Measurements from ENCODE around the gene GALNT15. TPM values are rescaled to one million over a fixed set of nuclear protein-coding genes. Genes with fewer than 3 reads are reported as not detected.

Gene GALNT15
- total and polyA plus RNA-seq, 2 donors (not counting 1 experiment from before 2014, with no cell fraction given), result not detected

GRCh38 chr3:16249886-16250285, 75.4 kb downstream of the GALNT15 start:
- no CpG with 5 or more reads among the region's 3 CpGs for WGBS (ENCODE audit: insufficient coverage)

More at GRCh38 chr3:16249886-16250285, 75.4 kb downstream of the GALNT15 start:
- peaks cover 9% of the 10 kb centered on the region for H3K27me3 Mint-ChIP-seq
- intact Hi-C loops (cut with micrococcal nuclease), result no loop called here
- Histone ChIP-seq H3K4me1 (ENCODE audit: control insufficient read depth in 2 of 2, insufficient read depth in 2 of 2, low read length in 2 of 2) (peaks cover 6 to 11% of the 10 kb centered on the region in 2 donors), H4K20me1 (ENCODE audit: control insufficient read depth, insufficient read depth, low read length, poor library complexity, severe bottlenecking) (no peaks in the 10 kb centered on the region), H3K4me2 (replicated peaks; ENCODE audit: low read depth, low read length, poor library complexity, severe bottlenecking) (no peak overlapping the region), H3K79me2 (ENCODE audit: control insufficient read depth, insufficient read depth, low read length) (no peaks in the 10 kb centered on the region), H3K9ac (ENCODE audit: low read length) (no peak overlapping the region), H3K4me3 (ENCODE audit: control extremely low read depth in 1 of 5, extremely low read depth in 1 of 5, insufficient read depth in 1 of 5, low read depth in 2 of 5, low read length in 4 of 5) (no peak overlapping the region), H2AFZ (ENCODE audit: insufficient read depth, low read depth, low read length, poor library complexity, severe bottlenecking) (no peak overlapping the region), H3K9me3 (ENCODE audit: control extremely low read depth in 1 of 3, control insufficient read depth in 2 of 3, insufficient read depth in 1 of 3, low read length in 2 of 3) (no peaks in the 10 kb centered on the region), H3K27me3 (replicated peaks in 1 of 4; ENCODE audit: control extremely low read depth in 1 of 4, control insufficient read depth in 3 of 4, insufficient read depth in 4 of 4, low read length in 3 of 4) (peaks cover 0 to 10% (median 0%) of the 10 kb centered on the region in 4 experiments), H3K27ac (ENCODE audit: low read length in 2 of 2) (no peak overlapping the region), H3K36me3 (replicated peaks in 1 of 2; ENCODE audit: control extremely low read depth in 1 of 2, control insufficient read depth in 1 of 2, extremely low read depth in 1 of 2, insufficient read depth in 2 of 2, low read length in 1 of 2) (no peaks in the 10 kb centered on the region)
- H3K4me3 Mint-ChIP-seq, result no peak overlapping the region
- no peak for DNase-seq
- ATAC-seq (ENCODE audit: low read depth), result no peak
- ChIA-PET CTCF (no interaction called here), POLR2A (no interaction called here)
- H3K27ac Mint-ChIP-seq, result no peak overlapping the region
- no peaks in the 10 kb centered on the region for H3K9me3 Mint-ChIP-seq (ENCODE audit: insufficient read depth)
- TF ChIP-seq CTCF (IDR thresholded peaks at IDR 0.05), result no peak
- TF ChIP-seq EZH2 (IDR thresholded peaks at IDR 0.05; ENCODE audit: borderline replicate concordance, insufficient read depth, low read depth, low read length, poor library complexity, severe bottlenecking), result no peak
- peaks cover 20% of the 10 kb centered on the region for H3K4me1 Mint-ChIP-seq

Data from B cell (primary cell).